Gastrocnemius medialis (tissue), 4 donors: ENCODE data around the gene TPRA1.

Source experiments
- CTCF ChIP-seq, 5 experiments: fragments of 450-650 bp in 3 of 5; fragments of 200-600 bp in 2 of 5; sonication (generic) in 2 of 5; IDR thresholded peaks in 4 of 5; conservative IDR thresholded peaks in 1 of 5; 1 replicate in 4 of 5; 2 replicates in 1 of 5; pipeline ENCODE4 v1.5.1; 2016 to 2019; ENCODE audit warnings: antibody characterized with exemption in 5 of 5, mild to moderate bottlenecking in 3 of 5, moderate library complexity in 3 of 5
- POLR2A ChIP-seq, 2 donors: fragments of 450-650 bp; IDR thresholded peaks; one replicate each; pipeline ENCODE4 v1.6.1; 2017; ENCODE audit warnings: antibody characterized with exemption in 2 of 2, mild to moderate bottlenecking in 2 of 2, moderate library complexity in 2 of 2

- no peak for TF ChIP-seq CTCF (IDR thresholded peaks at IDR 0.05 in 4 of 5, conservative IDR thresholded peaks at IDR 0.05 in 1 of 5)
- no peak for TF ChIP-seq POLR2A (IDR thresholded peaks at IDR 0.05)
Measured at GRCh38 chr3:127606086-127606805, 15.7 kb upstream of the TPRA1 start.
